PFSK-1 (cell line): ENCODE results near the gene CCDC30.

Experiments used
- FOXP2 ChIP-seq: optimal IDR thresholded peaks from 2 replicates; pipeline ENCODE3; 2011; ENCODE audit warnings: borderline replicate concordance, control low read depth, inconsistent platforms; ENCODE audit not compliant: insufficient read depth; ENCODE audit errors: extremely low read length, extremely low read depth
- POLR2AphosphoS5 ChIP-seq: IDR thresholded peaks from 2 replicates; pipeline ENCODE4 v1.6.1; 2012; ENCODE audit warnings: low read depth, mild to moderate bottlenecking, control low read depth, low read length, moderate library complexity
- SIN3A ChIP-seq: IDR thresholded peaks from 2 replicates; pipeline ENCODE4 v1.6.1; 2012; ENCODE audit warnings: mild to moderate bottlenecking, low read length, moderate library complexity, borderline replicate concordance; ENCODE audit not compliant: insufficient read depth
- TAF1 ChIP-seq: IDR thresholded peaks from 2 replicates; pipeline ENCODE4 v1.6.1; 2012; ENCODE audit warnings: low read length, control low read depth, borderline replicate concordance; ENCODE audit not compliant: insufficient read depth
- TF ChIP-seq, protein P1 (sequence below), 2 experiments: IDR thresholded peaks; 2 replicates each; pipeline versions ENCODE4 v1.6.1 to v1.8.0; 2011 to 2012; ENCODE audit warnings: low read depth in 2 of 2, low read length in 2 of 2, control low read depth in 1 of 2, inconsistent platforms in 1 of 2, mild to moderate bottlenecking in 1 of 2, moderate library complexity in 1 of 2; ENCODE audit not compliant: insufficient read depth in 1 of 2

The CCDC30 gene

DNA sequence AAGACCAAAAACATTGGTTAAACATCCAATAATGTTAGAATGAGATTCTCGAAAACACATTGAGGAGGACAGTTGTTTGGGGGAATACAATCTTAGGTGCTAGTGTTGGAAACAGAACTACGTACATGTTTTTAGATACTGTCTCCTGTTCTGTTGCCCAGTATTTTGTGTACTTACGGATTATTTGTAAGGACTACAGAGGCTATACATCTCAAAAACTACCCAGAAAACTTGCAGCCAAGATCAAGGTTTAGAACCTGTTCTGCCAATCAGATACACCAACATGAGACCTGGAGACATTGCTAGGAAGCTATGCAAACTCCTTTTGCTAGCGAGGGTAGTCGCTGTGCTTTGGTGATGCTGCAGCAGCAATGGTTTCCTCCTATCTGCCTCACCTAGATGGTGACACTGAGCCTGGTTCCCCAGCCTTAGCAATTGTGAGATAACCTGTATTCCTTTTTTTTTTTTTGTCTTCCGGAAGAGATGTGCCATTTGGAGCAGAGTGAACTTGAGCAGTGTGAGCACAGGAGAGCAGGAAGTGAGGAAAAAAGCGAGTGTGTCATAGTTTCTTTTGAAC, 240.9 kb downstream of the CCDC30 start:
- TF ChIP-seq FOXP2 (no peak), SIN3A (no peak), POLR2AphosphoS5 (no peak), TAF1 (no peak)
- TF ChIP-seq, protein P1, sequence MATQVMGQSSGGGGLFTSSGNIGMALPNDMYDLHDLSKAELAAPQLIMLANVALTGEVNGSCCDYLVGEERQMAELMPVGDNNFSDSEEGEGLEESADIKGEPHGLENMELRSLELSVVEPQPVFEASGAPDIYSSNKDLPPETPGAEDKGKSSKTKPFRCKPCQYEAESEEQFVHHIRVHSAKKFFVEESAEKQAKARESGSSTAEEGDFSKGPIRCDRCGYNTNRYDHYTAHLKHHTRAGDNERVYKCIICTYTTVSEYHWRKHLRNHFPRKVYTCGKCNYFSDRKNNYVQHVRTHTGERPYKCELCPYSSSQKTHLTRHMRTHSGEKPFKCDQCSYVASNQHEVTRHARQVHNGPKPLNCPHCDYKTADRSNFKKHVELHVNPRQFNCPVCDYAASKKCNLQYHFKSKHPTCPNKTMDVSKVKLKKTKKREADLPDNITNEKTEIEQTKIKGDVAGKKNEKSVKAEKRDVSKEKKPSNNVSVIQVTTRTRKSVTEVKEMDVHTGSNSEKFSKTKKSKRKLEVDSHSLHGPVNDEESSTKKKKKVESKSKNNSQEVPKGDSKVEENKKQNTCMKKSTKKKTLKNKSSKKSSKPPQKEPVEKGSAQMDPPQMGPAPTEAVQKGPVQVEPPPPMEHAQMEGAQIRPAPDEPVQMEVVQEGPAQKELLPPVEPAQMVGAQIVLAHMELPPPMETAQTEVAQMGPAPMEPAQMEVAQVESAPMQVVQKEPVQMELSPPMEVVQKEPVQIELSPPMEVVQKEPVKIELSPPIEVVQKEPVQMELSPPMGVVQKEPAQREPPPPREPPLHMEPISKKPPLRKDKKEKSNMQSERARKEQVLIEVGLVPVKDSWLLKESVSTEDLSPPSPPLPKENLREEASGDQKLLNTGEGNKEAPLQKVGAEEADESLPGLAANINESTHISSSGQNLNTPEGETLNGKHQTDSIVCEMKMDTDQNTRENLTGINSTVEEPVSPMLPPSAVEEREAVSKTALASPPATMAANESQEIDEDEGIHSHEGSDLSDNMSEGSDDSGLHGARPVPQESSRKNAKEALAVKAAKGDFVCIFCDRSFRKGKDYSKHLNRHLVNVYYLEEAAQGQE (IDR thresholded peaks at IDR 0.05; ENCODE audit: insufficient read depth in 1 of 2, low read depth in 2 of 2, low read length in 2 of 2): no peak
